ENCODE measurements around the gene PPAN.

GRCh38 chr19:10158071-10158470, 51.9 kb downstream of the PPAN start:
- no peak for TF ChIP-seq REST (IDR thresholded peaks at IDR 0.05; ENCODE audit: insufficient read depth in 1 of 2, low read depth in 2 of 2, low read length in 2 of 2)
- no peak for TF ChIP-seq SIN3A (IDR thresholded peaks at IDR 0.05; ENCODE audit: borderline replicate concordance, insufficient read depth, low read length)
- no peak for TF ChIP-seq POLR2AphosphoS5 (IDR thresholded peaks at IDR 0.05; ENCODE audit: low read depth, low read length)
- no peak for TF ChIP-seq TAF1 (IDR thresholded peaks at IDR 0.05; ENCODE audit: borderline replicate concordance, insufficient read depth, low read length)
